ENCODE measurements around the gene MEGF10. TPM values are rescaled to one million over a fixed set of nuclear protein-coding genes. Genes with fewer than 3 reads are reported as not detected.
"Not testable (repeated sequence)": the region's sequence is repeated elsewhere in the genome, so short reads cannot be mapped to it uniquely, and the experiment has no call there.

The MEGF10 gene
- total and polyA plus RNA-seq, 9 donors, result 26.4 to 46.9 (median 39.3) TPM

- not testable (repeated sequence) for H3K4me3 ChIP-seq (ENCODE audit: low read length); DNase-seq; H3K27me3 ChIP-seq (ENCODE audit: control insufficient read depth, insufficient read depth, low read length); H3K9me3 ChIP-seq (replicated peaks; ENCODE audit: control insufficient read depth, low read depth, low read length); H3K36me3 ChIP-seq (ENCODE audit: control insufficient read depth, insufficient read depth, low read length)
- peak overlapping the region; percentile 33 for H3K27ac ChIP-seq (ENCODE audit: low read length)
- WGBS (ENCODE audit: insufficient coverage), result 100% methylated on average over 1 of the region's 7 CpGs
- H3K4me1 ChIP-seq (ENCODE audit: control insufficient read depth, insufficient read depth, low read length), result peaks cover 33% of the 10 kb centered on the region
Observed at GRCh38 chr5:127308325-127308724, 17.7 kb downstream of the MEGF10 start.

DNA sequence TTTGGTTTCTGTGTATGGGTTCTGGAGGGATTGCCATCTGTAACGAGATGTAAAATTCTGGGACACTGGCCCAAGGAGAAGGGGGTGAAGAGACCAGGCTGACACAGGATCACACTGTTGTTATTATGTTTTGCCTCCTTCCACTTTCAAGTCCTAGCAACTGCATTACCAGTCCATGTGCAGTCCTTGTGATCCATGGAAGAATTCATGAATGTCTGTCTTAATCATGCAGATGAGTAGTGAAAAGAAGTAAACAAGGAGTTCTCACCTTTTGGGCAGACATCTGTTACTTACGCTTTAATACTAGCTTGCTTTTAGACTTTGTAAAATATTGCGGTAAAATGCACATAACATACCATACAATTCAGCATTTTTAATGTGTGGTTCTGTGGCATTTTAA is 18.3 kb downstream of the MEGF10 start:
- H3K27ac ChIP-seq (ENCODE audit: low read length), result no peak overlapping the region
- no peak overlapping the region for H3K4me3 ChIP-seq (ENCODE audit: low read length)
- H3K9me3 ChIP-seq (replicated peaks; ENCODE audit: control insufficient read depth, low read depth, low read length), result no peaks in the 10 kb centered on the region
- WGBS (ENCODE audit: insufficient coverage), result no CpG with 5 or more reads among the region's 3 CpGs
- DNase-seq, result no peak
- no peaks in the 10 kb centered on the region for H3K36me3 ChIP-seq (ENCODE audit: control insufficient read depth, insufficient read depth, low read length)
- peaks cover 33% of the 10 kb centered on the region for H3K4me1 ChIP-seq (ENCODE audit: control insufficient read depth, insufficient read depth, low read length)
- no peaks in the 10 kb centered on the region for H3K27me3 ChIP-seq (ENCODE audit: control insufficient read depth, insufficient read depth, low read length)

DNA sequence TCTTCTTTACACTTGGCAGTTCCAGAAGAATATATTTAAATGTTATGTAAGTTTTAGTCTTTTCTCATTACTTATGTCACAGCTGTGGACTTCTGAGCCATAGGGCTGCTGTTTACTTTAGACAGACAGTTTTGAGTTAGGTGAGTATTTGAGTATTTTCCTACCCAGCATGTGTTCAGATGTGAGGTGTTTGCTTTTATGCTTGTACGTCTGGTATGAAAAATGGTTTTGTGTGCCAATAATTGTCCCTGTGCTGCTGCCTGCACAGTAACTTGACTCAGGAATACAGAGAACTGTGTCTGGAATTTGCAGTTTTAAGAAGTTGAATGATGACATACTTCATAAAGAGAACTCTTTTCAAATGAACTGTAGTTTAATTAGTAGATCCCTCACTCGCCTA is 20.8 kb downstream of the MEGF10 start:
- peak; percentile 54 for DNase-seq
- Histone ChIP-seq H3K9me3 (replicated peaks; ENCODE audit: control insufficient read depth, low read depth, low read length) (no peaks in the 10 kb centered on the region), H3K4me1 (ENCODE audit: control insufficient read depth, insufficient read depth, low read length) (peaks cover 26% of the 10 kb centered on the region), H3K27me3 (ENCODE audit: control insufficient read depth, insufficient read depth, low read length) (no peaks in the 10 kb centered on the region), H3K27ac (ENCODE audit: low read length) (peak overlapping the region; percentile 91), H3K4me3 (ENCODE audit: low read length) (no peak overlapping the region), H3K36me3 (ENCODE audit: control insufficient read depth, insufficient read depth, low read length) (no peaks in the 10 kb centered on the region)
- 17% methylated on average over 1 of the region's 2 CpGs for WGBS (ENCODE audit: insufficient coverage)

- H3K27ac ChIP-seq (ENCODE audit: low read length), result peak overlapping the region; percentile 91
- H3K9me3 ChIP-seq (replicated peaks; ENCODE audit: control insufficient read depth, low read depth, low read length), result no peaks in the 10 kb centered on the region
- peaks cover 22% of the 10 kb centered on the region for H3K4me1 ChIP-seq (ENCODE audit: control insufficient read depth, insufficient read depth, low read length)
- DNase-seq, result peak; percentile 87
- H3K27me3 ChIP-seq (ENCODE audit: control insufficient read depth, insufficient read depth, low read length), result no peaks in the 10 kb centered on the region
- 17% methylated on average over 1 of the region's 10 CpGs for WGBS (ENCODE audit: insufficient coverage)
- H3K36me3 ChIP-seq (ENCODE audit: control insufficient read depth, insufficient read depth, low read length), result no peaks in the 10 kb centered on the region
- H3K4me3 ChIP-seq (ENCODE audit: low read length), result peak overlapping the region; percentile 2
Observed at GRCh38 chr5:127311781-127312525, 21.4 kb downstream of the MEGF10 start.

GRCh38 chr5:127313379-127313778 is 22.8 kb downstream of the MEGF10 start:
- H3K27ac ChIP-seq (ENCODE audit: low read length), result no peak overlapping the region
- H3K9me3 ChIP-seq (replicated peaks; ENCODE audit: control insufficient read depth, low read depth, low read length), result no peaks in the 10 kb centered on the region
- no peak overlapping the region for H3K4me3 ChIP-seq (ENCODE audit: low read length)
- H3K36me3 ChIP-seq (ENCODE audit: control insufficient read depth, insufficient read depth, low read length), result no peaks in the 10 kb centered on the region
- H3K4me1 ChIP-seq (ENCODE audit: control insufficient read depth, insufficient read depth, low read length), result peaks cover 16% of the 10 kb centered on the region
- H3K27me3 ChIP-seq (ENCODE audit: control insufficient read depth, insufficient read depth, low read length), result no peaks in the 10 kb centered on the region
- no peak for DNase-seq
- WGBS (ENCODE audit: insufficient coverage), result no CpG with 5 or more reads among the region's 3 CpGs

- Histone ChIP-seq H3K4me1 (ENCODE audit: control insufficient read depth, insufficient read depth, low read length) (peaks cover 16% of the 10 kb centered on the region), H3K9me3 (replicated peaks; ENCODE audit: control insufficient read depth, low read depth, low read length) (no peaks in the 10 kb centered on the region), H3K27me3 (ENCODE audit: control insufficient read depth, insufficient read depth, low read length) (no peaks in the 10 kb centered on the region), H3K27ac (ENCODE audit: low read length) (peak overlapping the region; percentile 8), H3K36me3 (ENCODE audit: control insufficient read depth, insufficient read depth, low read length) (no peaks in the 10 kb centered on the region), H3K4me3 (ENCODE audit: low read length) (no peak overlapping the region)
- 37% methylated on average over 2 of the region's 7 CpGs for WGBS (ENCODE audit: insufficient coverage)
- DNase-seq, result no peak
Observed at GRCh38 chr5:127313847-127314473, 23.4 kb downstream of the MEGF10 start.

- Histone ChIP-seq H3K4me3 (ENCODE audit: low read length) (no peak overlapping the region), H3K4me1 (ENCODE audit: control insufficient read depth, insufficient read depth, low read length) (peaks cover 16% of the 10 kb centered on the region), H3K36me3 (ENCODE audit: control insufficient read depth, insufficient read depth, low read length) (no peaks in the 10 kb centered on the region), H3K9me3 (replicated peaks; ENCODE audit: control insufficient read depth, low read depth, low read length) (no peaks in the 10 kb centered on the region), H3K27ac (ENCODE audit: low read length) (no peak overlapping the region), H3K27me3 (ENCODE audit: control insufficient read depth, insufficient read depth, low read length) (no peaks in the 10 kb centered on the region)
- WGBS (ENCODE audit: insufficient coverage), result 100% methylated on average over 1 of the region's 1 CpG
- no peak for DNase-seq
Observed at GRCh38 chr5:127316011-127316410, 25.4 kb downstream of the MEGF10 start.

GRCh38 chr5:127317385-127317784 is 26.8 kb downstream of the MEGF10 start:
- not testable (repeated sequence) for H3K27ac ChIP-seq (ENCODE audit: low read length); DNase-seq; H3K27me3 ChIP-seq (ENCODE audit: control insufficient read depth, insufficient read depth, low read length); H3K9me3 ChIP-seq (replicated peaks; ENCODE audit: control insufficient read depth, low read depth, low read length); H3K4me3 ChIP-seq (ENCODE audit: low read length); H3K36me3 ChIP-seq (ENCODE audit: control insufficient read depth, insufficient read depth, low read length); H3K4me1 ChIP-seq (ENCODE audit: control insufficient read depth, insufficient read depth, low read length)
- no CpG with 5 or more reads among the region's 3 CpGs for WGBS (ENCODE audit: insufficient coverage)

DNA sequence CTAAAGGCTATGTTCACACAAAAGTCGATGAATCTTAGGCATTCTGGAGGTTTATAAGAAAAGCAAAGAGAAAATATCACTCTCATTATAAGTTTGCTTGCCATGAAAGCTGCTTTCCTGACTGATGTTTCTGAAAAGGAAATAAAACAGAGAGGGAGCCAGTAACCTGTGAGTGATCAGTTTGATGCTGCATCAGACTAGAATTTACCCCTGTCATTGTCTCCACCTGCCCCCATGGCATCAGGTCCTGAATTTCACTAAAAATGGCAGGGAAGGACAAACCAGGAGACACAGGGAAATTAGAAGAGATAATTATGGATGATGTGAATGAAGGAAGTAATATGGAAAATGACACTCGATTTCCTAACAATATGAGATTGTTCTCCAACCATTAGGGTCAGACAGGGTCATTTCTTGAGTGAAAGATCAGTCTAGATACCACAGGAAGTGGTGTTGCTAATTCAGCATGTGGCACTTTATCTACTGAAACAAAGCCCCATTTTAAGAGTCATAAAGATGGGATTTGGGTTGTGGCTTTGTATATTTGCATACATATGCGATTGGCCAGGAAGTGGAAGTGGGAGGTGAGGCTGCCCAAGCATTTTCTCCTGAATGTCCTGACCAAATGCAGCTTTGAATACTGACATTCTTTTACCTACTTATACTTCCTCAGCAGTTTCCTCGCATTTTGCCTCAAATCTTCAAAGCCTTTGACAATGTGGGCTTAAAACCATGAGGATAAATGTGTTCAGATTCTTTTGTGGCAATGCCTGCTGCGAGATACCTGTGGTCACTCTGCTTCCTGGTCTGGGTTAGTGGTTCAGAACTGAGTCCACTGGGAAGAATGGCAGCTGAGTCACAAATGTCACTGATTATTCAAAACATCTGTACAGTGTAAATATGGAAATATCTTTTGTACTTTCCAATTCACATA is 29.7 kb downstream of the MEGF10 start:
- Histone ChIP-seq H3K9me3 (replicated peaks; ENCODE audit: control insufficient read depth, low read depth, low read length) (no peaks in the 10 kb centered on the region), H3K4me3 (ENCODE audit: low read length) (no peak overlapping the region), H3K36me3 (ENCODE audit: control insufficient read depth, insufficient read depth, low read length) (no peaks in the 10 kb centered on the region), H3K27ac (ENCODE audit: low read length) (peak overlapping the region; percentile 10), H3K27me3 (ENCODE audit: control insufficient read depth, insufficient read depth, low read length) (no peaks in the 10 kb centered on the region), H3K4me1 (ENCODE audit: control insufficient read depth, insufficient read depth, low read length) (peaks cover 3% of the 10 kb centered on the region)
- WGBS (ENCODE audit: insufficient coverage), result 17% methylated on average over 1 of the region's 5 CpGs
- DNase-seq, result no peak

DNA sequence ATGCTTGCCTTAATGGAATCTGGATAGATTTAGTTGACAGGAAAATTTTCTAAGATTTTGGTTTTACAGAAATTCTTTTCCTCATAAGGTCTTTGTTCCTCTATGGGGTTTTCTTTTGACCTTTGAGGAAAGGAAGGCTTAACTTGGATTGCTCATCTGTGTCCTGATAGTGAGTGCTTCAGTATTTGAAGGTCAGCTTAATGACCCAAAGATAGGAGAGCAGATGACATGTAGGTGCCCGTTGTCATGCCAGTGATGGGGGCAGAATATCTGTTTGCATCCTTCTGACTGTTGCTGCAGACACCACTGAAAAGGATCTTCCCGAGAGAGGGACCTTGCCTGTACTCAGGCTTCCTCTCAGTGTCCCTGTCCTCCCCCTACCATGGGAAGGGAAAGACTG is 30.9 kb downstream of the MEGF10 start:
- Histone ChIP-seq H3K4me1 (ENCODE audit: control insufficient read depth, insufficient read depth, low read length) (peaks cover 3% of the 10 kb centered on the region), H3K27ac (ENCODE audit: low read length) (no peak overlapping the region), H3K27me3 (ENCODE audit: control insufficient read depth, insufficient read depth, low read length) (no peaks in the 10 kb centered on the region), H3K36me3 (ENCODE audit: control insufficient read depth, insufficient read depth, low read length) (no peaks in the 10 kb centered on the region), H3K4me3 (ENCODE audit: low read length) (no peak overlapping the region), H3K9me3 (replicated peaks; ENCODE audit: control insufficient read depth, low read depth, low read length) (no peaks in the 10 kb centered on the region)
- no CpG with 5 or more reads among the region's 2 CpGs for WGBS (ENCODE audit: insufficient coverage)
- DNase-seq, result no peak

Measured in muscle of leg (tissue), 11 donors.